ENCODE data around the gene ATP8B1.

GRCh38 chr18:57705011-57705410 lies 98.1 kb downstream of the ATP8B1 start:
- no peak for TF ChIP-seq CTCF (conservative IDR thresholded peaks at IDR 0.05 in 1 of 2, IDR thresholded peaks at IDR 0.05 in 1 of 2; ENCODE audit: low read depth in 1 of 2, low read length in 2 of 2)
- TF ChIP-seq EZH2 (IDR thresholded peaks at IDR 0.05; ENCODE audit: low read length, missing control alignments) = no peak

Data from fibroblast of lung (primary cell).